NCI-H2029 (cell line): ENCODE data around the gene TNPO3.
"Not testable (repeated sequence)": the region's sequence is repeated elsewhere in the genome, so short reads cannot be mapped to it uniquely, and the experiment has no call there.

ENCODE experiments used
- DNase-seq: peaks from one replicate; lab custom pipeline; 2025; lab: John Stamatoyannopoulos, UW

Gene TNPO3

GRCh38 chr7:128920913-128921582, 133.9 kb downstream of the TNPO3 start:
- DNase-seq: no peak

- DNase-seq: no peak
Measured at GRCh38 chr7:128919881-128920799, 134.8 kb downstream of the TNPO3 start.

DNA sequence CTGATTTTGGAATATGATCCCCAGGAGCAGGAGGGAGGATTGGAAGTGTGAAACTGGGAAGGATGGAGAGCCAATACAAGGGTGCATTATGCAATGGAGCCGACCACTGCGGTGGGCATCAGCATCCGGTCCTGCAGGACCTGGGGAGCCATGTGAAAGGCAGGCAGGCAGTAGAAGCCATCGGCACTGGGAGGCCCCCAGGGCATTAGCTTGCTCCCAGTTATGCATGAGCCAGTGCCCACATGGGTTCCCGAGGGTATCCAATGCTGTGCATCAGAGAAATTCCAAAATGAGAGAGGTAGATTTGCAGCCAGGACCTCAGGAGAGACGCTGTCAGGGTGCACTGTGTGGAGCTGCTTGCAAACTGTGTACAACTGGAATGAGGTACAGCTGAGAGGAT, 135.7 kb downstream of the TNPO3 start:
- DNase-seq: no peak

- DNase-seq: no peak
Measured at GRCh38 chr7:128918016-128918665, 136.8 kb downstream of the TNPO3 start.

- no peak for DNase-seq
Measured at GRCh38 chr7:128917122-128917521, 137.8 kb downstream of the TNPO3 start.

DNA sequence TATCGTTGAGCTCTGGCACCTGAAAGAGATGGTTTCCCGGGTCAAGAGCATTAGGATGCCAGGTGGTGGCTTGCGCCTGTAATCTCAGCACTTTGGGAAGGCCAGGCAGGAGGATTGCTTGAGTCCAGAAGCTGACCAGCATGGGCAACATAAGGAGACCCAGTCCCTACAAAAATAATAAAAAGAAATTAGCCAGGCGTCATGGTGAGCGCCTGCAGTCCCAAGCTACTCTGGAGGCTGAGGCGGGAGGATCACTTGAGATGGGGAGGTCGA, 138.3 kb downstream of the TNPO3 start:
- DNase-seq: no peak

GRCh38 chr7:128915841-128916642, 138.9 kb downstream of the TNPO3 start:
- DNase-seq: no peak

DNA sequence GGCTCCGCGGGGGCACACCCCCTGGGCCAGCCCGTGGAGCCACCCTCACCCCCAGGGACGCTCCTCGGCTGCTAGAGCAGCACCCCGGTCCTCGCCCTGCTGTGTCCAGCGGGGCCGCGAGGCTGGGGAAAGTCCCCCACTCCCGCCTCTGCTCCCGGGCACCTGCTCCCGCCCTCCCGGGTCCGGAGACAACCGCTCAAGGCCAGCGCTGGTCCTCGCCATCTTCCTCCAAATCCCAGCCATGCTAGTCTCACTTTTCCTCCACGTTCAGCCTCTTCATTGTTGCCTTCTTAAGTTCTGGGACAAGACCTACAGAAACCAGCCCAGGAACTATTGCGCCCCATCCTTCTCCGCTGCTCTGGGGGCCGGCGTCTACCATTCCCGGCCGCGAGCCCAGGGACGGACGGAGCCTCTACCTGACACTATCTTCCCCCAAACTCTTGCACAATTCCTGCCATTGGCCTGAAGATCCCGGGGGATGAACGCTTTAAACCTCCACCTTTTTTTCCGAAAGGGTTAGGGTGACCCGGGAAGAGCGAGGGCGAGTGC, 139.6 kb downstream of the TNPO3 start:
- DNase-seq: no peak

- no peak for DNase-seq
Measured at GRCh38 chr7:128914566-128915151, 140.3 kb downstream of the TNPO3 start.

GRCh38 chr7:128913870-128914565, 140.9 kb downstream of the TNPO3 start:
- DNase-seq: no peak

DNA sequence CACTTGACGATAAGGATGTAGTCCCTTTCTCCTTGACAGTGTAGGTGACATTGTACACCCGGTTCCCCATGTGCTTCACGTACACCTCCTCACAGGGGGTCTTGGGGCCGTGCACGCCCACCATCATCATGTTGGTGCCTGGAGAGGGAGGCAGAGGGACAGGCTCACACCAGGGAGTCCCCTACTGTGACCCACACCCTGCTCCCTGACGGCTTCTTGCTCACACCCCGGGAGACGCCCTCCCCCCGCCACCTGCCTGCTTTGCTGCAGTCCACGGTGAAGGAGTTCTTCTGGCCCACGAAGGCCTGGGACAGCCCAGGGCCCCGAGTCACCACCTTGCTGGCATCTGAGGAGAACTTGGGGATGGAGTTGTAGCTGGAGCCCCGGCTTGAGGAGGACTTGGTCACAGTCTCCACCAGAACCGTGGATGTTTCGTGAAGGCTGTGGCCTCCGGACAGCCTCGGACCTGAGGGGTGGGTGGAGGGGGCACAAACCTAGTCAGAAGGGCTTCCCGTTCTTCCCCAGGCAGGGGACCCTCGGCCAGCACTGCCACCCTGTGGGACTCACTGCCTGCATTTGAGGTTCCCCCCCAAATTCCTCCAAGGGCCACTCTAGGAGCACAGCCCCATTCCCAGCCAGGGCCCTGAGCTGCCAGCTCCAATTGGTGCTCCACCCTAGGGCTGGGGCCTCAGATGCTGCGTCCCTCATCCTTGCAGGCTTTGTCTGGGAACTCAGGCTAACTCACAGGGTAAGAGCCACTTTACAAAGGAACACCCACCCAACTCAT, 142.0 kb downstream of the TNPO3 start:
- not testable (repeated sequence) for DNase-seq

DNA sequence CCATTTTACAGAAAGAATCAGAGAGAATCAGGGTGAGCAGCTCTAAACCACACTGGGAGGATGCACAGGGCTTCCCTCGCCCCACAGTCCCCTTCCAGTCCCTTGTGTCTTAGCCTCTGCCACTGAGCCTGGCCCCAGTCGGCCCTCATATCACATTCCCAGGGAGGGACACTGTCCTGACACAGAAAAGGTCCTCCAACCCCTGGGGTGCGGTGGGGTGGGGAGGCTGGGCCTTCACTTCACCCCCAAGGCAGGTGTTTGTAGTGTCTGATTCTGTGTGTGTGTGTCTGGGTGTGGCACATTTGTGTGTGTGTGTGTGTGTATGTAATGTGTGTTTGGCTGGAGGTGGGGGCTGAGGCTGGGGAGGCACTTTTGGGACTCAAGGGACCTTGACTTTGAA, 142.6 kb downstream of the TNPO3 start:
- DNase-seq: no peak

DNA sequence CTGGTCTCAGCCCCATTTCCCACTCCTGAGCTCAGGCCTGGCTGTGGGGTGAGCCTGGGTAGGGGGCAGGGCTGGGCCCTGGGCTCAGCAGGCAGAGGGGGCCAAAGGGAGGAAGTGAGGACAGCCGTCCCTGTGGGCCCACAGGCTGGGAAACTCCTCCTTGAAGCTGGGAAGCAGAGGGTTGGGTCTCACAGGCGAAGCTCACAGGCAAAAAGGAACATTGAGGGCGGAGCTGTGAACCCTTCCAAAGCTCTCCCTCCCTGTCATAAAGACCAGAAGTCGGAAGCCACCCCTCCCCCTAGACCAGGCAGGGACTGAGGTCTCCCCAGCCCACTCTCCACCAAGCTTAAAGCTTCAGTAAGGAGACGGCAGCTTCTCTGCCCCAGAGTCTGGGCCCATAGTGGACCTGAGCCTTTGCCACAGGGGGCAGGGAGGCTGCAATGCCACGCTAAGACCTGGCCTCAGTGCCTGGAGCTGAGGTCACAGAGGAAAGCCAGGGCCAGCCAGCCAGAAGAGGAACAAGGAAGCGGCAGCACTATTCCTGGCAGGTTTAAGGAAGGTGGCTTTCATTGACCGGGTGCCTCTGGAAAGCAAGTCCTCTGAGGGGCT, 143.4 kb downstream of the TNPO3 start:
- no peak for DNase-seq

DNA sequence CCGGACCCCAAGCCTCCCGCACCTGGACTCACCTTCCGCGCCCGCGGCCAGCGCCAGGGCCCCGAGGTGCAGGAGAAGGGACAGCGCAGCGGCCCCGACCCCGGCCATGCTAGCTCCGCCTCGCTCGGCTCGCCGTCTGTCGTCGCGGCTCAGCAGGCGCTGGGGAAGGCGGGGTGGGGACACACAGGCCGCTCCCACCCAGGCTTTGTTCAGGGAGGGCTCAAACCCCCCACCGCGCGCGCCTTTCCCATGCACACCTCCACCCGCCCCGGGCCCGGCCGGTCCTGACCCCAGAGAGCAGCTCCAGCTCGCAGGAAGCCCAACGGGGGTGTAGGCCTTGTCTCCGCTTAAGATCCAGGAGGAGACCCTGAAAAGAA, 144.4 kb downstream of the TNPO3 start, which contains the start of gene KCP:
Gene KCP (minus strand): TSS at position 141 of the 377 bp plus-strand sequence. CDS start 33 bp downstream, at position 108.
- no peak for DNase-seq

- DNase-seq: no peak
Measured at GRCh38 chr7:128909625-128910568, 145.0 kb downstream of the TNPO3 start.

DNA sequence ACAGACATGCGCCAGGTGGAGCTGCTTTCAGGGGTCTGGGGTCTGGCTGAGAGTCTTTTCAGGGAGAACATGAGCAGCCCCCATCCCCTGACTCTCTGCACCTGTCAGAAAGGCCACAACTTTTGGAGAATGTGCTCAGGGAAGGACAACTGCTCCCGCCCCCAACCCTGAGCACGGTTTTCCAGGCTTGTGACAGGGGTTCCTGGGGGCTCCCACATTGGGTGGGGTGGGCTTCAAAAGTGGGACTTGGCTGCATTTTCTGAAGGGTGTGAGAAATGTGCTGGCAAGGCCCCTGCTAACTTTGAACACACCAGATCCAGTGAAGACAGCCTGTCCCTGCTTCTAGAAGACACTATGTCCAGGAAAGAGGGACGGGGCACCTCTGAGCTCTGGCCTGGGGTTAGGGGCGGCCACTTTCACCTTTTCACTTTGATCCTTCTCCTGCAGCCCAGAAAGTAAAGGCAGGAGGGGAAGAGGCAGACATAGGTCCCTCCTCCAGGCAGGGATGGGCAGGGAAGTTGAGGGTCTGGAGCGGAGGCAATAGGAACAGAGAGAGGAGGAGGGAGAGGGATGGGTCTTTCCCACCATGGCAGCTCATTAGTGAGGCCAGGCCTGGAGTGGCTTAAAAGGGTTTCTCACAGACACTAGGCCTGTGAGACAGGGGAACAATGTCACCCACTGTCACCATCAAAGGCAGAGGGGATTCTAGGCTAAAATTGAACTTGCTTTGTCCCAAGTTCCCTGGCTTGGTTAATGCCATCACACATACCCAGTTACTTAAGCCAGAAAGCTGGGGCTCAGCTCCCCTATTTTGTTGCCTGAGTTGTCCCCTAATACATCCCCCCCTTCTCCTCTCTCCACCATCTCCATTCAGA, 145.9 kb downstream of the TNPO3 start:
- no peak for DNase-seq

GRCh38 chr7:128906766-128907559, 147.9 kb downstream of the TNPO3 start:
- no peak for DNase-seq
